Measurements from ENCODE around the gene STARD13. TPM values are rescaled to one million over a fixed set of nuclear protein-coding genes. Genes with fewer than 3 reads are reported as not detected.

Gene STARD13
- total RNA-seq, 1 experiment from 2014 or later = 4.1 TPM

DNA sequence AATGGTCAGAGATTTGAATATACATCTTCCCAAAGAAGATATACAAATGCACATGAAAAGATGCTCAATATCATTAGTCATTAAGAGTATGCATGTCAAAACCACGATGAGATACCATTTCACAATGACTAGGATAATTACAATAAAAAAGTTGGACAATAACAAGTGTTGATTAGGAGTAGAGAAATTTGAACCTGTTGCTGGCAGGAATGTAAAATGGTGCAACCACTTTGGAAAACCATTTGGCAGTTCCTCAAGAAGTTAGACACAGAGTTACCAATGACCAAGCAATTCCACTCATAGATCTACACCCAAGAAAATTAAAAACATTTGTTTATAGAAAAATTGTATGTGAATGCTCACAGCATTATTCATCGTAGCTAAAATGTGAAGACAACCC is 33.2 kb upstream of the STARD13 start:
- Histone ChIP-seq H3K27ac (ENCODE audit: low read depth, low read length) (no peak overlapping the region), H3K4me3 (replicated peaks in 1 of 2; ENCODE audit: low read depth in 1 of 2, low read length in 2 of 2) (no peak overlapping the region), H3K9me3 (ENCODE audit: control insufficient read depth in 1 of 2, insufficient read depth in 1 of 2, low read depth in 1 of 2, low read length in 2 of 2) (no peaks in the 10 kb centered on the region), H3K27me3 (ENCODE audit: insufficient read depth, low read length) (no peaks in the 10 kb centered on the region), H3K4me2 (ENCODE audit: low read length) (no peak overlapping the region), H3K9ac (ENCODE audit: low read length) (no peak overlapping the region), H2AFZ (ENCODE audit: low read depth, low read length, poor library complexity, severe bottlenecking) (no peak overlapping the region), H4K20me1 (ENCODE audit: insufficient read depth) (no peaks in the 10 kb centered on the region), H3K36me3 (ENCODE audit: control insufficient read depth in 1 of 2, insufficient read depth in 2 of 2, low read length in 2 of 2) (no peaks in the 10 kb centered on the region), H3K4me1 (ENCODE audit: control insufficient read depth in 1 of 2, insufficient read depth in 2 of 2, low read length in 2 of 2) (no peaks in the 10 kb centered on the region), H3K79me2 (ENCODE audit: insufficient read depth, low read length) (no peaks in the 10 kb centered on the region), H3K9me2 (ENCODE audit: insufficient read depth) (no peaks in the 10 kb centered on the region)
- TF ChIP-seq FOSL1 (IDR thresholded peaks at IDR 0.05; ENCODE audit: low read depth) (no peak), SP1 (IDR thresholded peaks at IDR 0.05; ENCODE audit: low read depth) (no peak), POLR2AphosphoS5 (IDR thresholded peaks at IDR 0.05; ENCODE audit: low read depth, low read length) (no peak), ZNF274 (IDR thresholded peaks at IDR 0.05; ENCODE audit: low read depth, low read length) (no peak), EZH2phosphoT487 (IDR thresholded peaks at IDR 0.05; ENCODE audit: borderline replicate concordance) (no peak), SIN3A (IDR thresholded peaks at IDR 0.05; ENCODE audit: low read depth) (no peak), TCF7L2 (IDR thresholded peaks at IDR 0.05; ENCODE audit: borderline replicate concordance, extremely low read depth, insufficient read depth, insufficient read length) (no peak)
- TF ChIP-seq, protein P1, sequence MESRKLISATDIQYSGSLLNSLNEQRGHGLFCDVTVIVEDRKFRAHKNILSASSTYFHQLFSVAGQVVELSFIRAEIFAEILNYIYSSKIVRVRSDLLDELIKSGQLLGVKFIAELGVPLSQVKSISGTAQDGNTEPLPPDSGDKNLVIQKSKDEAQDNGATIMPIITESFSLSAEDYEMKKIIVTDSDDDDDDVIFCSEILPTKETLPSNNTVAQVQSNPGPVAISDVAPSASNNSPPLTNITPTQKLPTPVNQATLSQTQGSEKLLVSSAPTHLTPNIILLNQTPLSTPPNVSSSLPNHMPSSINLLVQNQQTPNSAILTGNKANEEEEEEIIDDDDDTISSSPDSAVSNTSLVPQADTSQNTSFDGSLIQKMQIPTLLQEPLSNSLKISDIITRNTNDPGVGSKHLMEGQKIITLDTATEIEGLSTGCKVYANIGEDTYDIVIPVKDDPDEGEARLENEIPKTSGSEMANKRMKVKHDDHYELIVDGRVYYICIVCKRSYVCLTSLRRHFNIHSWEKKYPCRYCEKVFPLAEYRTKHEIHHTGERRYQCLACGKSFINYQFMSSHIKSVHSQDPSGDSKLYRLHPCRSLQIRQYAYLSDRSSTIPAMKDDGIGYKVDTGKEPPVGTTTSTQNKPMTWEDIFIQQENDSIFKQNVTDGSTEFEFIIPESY (IDR thresholded peaks at IDR 0.05; ENCODE audit: extremely low read depth, insufficient replicate concordance, low read length) = no peak
- intact Hi-C loops (cut with micrococcal nuclease) = no loop called here
- BruUV-seq (replicated peaks) = no TSS peak
- ChIA-PET RAD21 (ENCODE audit: low non-redundant PET in 1 of 2, low total read pairs in 2 of 2, uncharacterized antibody in 2 of 2, unreplicated experiment in 2 of 2) (no interaction called here), CTCF (no interaction called here), POLR2A (no interaction called here)
- DNase-seq (ENCODE audit: low read depth, low spot score) (no peak), ATAC-seq (no peak)

GRCh38 chr13:33318037-33318436 is 32.5 kb upstream of the STARD13 start:
- RAD21 ChIA-PET (ENCODE audit: low non-redundant PET in 1 of 2, low total read pairs in 2 of 2, uncharacterized antibody in 2 of 2, unreplicated experiment in 2 of 2) = no interaction called here
- Histone ChIP-seq H3K4me2 (ENCODE audit: low read length) (no peak overlapping the region), H3K9me3 (ENCODE audit: control insufficient read depth in 1 of 2, insufficient read depth in 1 of 2, low read depth in 1 of 2, low read length in 2 of 2) (no peaks in the 10 kb centered on the region), H2AFZ (ENCODE audit: low read depth, low read length, poor library complexity, severe bottlenecking) (no peak overlapping the region), H4K20me1 (ENCODE audit: insufficient read depth) (no peaks in the 10 kb centered on the region), H3K27me3 (ENCODE audit: insufficient read depth, low read length) (no peaks in the 10 kb centered on the region), H3K4me3 (replicated peaks in 1 of 2; ENCODE audit: low read depth in 1 of 2, low read length in 2 of 2) (no peak overlapping the region), H3K4me1 (ENCODE audit: control insufficient read depth in 1 of 2, insufficient read depth in 2 of 2, low read length in 2 of 2) (no peaks in the 10 kb centered on the region), H3K27ac (ENCODE audit: low read depth, low read length) (no peak overlapping the region), H3K79me2 (ENCODE audit: insufficient read depth, low read length) (no peaks in the 10 kb centered on the region), H3K36me3 (ENCODE audit: control insufficient read depth in 1 of 2, insufficient read depth in 2 of 2, low read length in 2 of 2) (no peaks in the 10 kb centered on the region), H3K9me2 (ENCODE audit: insufficient read depth) (no peaks in the 10 kb centered on the region), H3K9ac (ENCODE audit: low read length) (no peak overlapping the region)
- POLR2A ChIA-PET = no interaction called here
- intact Hi-C loops (cut with micrococcal nuclease) = no loop called here
- CTCF ChIA-PET = no interaction called here
- TF ChIP-seq SIN3A (IDR thresholded peaks at IDR 0.05; ENCODE audit: low read depth) (no peak), RAD21 (IDR thresholded peaks at IDR 0.05; ENCODE audit: low read depth) (no peak), CEBPB (IDR thresholded peaks at IDR 0.05; ENCODE audit: low read depth) (no peak), POLR2A (IDR thresholded peaks at IDR 0.05; ENCODE audit: borderline replicate concordance, extremely low read depth, insufficient read depth, insufficient read length) (no peak), ZNF274 (IDR thresholded peaks at IDR 0.05; ENCODE audit: low read depth, low read length) (no peak)
- TF ChIP-seq, protein P2, sequence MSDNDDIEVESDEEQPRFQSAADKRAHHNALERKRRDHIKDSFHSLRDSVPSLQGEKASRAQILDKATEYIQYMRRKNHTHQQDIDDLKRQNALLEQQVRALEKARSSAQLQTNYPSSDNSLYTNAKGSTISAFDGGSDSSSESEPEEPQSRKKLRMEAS (IDR thresholded peaks at IDR 0.05) = no peak
- BruUV-seq (replicated peaks) = no TSS peak
- DNase-seq (ENCODE audit: low read depth, low spot score) (no peak), ATAC-seq (no peak)
